DND-41 (cell line): ENCODE data around the gene LMF1.

Experiments used
- ATAC-seq: fragments of 200-7000 bp; cut with Tn5 transposase; 3 replicates; pipeline ENCODE4 v1.9.1; 2021; ENCODE audit warnings: low read depth; ENCODE audit not compliant: insufficient read depth
- DNase-seq: peaks from one replicate; pipeline ENCODE4 v3.0.0-alpha.2; 2020
- H2AFZ ChIP-seq: 2 replicates; pipeline ENCODE4 v1.6.0; 2012; ENCODE audit warnings: low read depth, low read length
- H3K27ac ChIP-seq: 2 replicates; pipeline ENCODE4 v1.5.1; 2012; ENCODE audit warnings: low read length, inconsistent platforms
- H3K27me3 ChIP-seq: fragments of 200-600 bp; sonication (generic); 2 replicates; pipeline ENCODE4 v1.6.0; 2012; ENCODE audit warnings: low read length, mild to moderate bottlenecking, inconsistent platforms; ENCODE audit not compliant: insufficient read depth, poor library complexity
- H3K36me3 ChIP-seq: 2 replicates; pipeline ENCODE4 v1.5.1; 2012; ENCODE audit warnings: low read length, inconsistent platforms; ENCODE audit not compliant: insufficient read depth
- H3K4me1 ChIP-seq: 2 replicates; pipeline ENCODE4 v1.5.1; 2012; ENCODE audit warnings: mild to moderate bottlenecking, low read length; ENCODE audit not compliant: insufficient read depth
- H3K4me2 ChIP-seq: 2 replicates; pipeline ENCODE4 v1.6.0; 2012; ENCODE audit warnings: mild to moderate bottlenecking, moderate library complexity, low read length, inconsistent platforms; ENCODE audit not compliant: insufficient read depth
- H3K4me3 ChIP-seq, 2 experiments: fragments of 200-600 bp in 1 of 2; shearing (Covaris generic) in 1 of 2; 2 replicates each; pipeline ENCODE4 v1.5.1; 2012 to 2016; ENCODE audit warnings: inconsistent platforms in 2 of 2, low read length in 2 of 2, mild to moderate bottlenecking in 2 of 2, low read depth in 1 of 2, moderate library complexity in 1 of 2
- H3K79me2 ChIP-seq: 2 replicates; pipeline ENCODE4 v1.6.0; 2012; ENCODE audit warnings: low read length, inconsistent platforms; ENCODE audit not compliant: insufficient read depth
- H3K9ac ChIP-seq: 2 replicates; pipeline ENCODE4 v1.6.0; 2012; ENCODE audit warnings: low read depth, mild to moderate bottlenecking, inconsistent platforms, low read length, moderate library complexity
- H3K9me3 ChIP-seq: 2 replicates; pipeline ENCODE4 v1.5.1; 2012; ENCODE audit warnings: low read length, moderate library complexity, mild to moderate bottlenecking, inconsistent platforms; ENCODE audit not compliant: insufficient read depth, severe bottlenecking
- H4K20me1 ChIP-seq: 2 replicates; pipeline ENCODE4 v1.6.0; 2012; ENCODE audit warnings: low read length; ENCODE audit not compliant: insufficient read depth
- CTCF ChIP-seq: IDR thresholded peaks from 2 replicates; pipeline ENCODE4 v1.5.1; 2012; ENCODE audit warnings: borderline replicate concordance, low read length, moderate library complexity, mild to moderate bottlenecking; ENCODE audit not compliant: poor library complexity, severe bottlenecking; ENCODE audit errors: extremely low read depth
- EZH2 ChIP-seq: IDR thresholded peaks from 3 replicates; pipeline ENCODE4 v1.6.1; 2012; ENCODE audit warnings: borderline replicate concordance, low read depth, mild to moderate bottlenecking, moderate library complexity, low read length, inconsistent platforms; ENCODE audit not compliant: severe bottlenecking

Gene LMF1

DNA sequence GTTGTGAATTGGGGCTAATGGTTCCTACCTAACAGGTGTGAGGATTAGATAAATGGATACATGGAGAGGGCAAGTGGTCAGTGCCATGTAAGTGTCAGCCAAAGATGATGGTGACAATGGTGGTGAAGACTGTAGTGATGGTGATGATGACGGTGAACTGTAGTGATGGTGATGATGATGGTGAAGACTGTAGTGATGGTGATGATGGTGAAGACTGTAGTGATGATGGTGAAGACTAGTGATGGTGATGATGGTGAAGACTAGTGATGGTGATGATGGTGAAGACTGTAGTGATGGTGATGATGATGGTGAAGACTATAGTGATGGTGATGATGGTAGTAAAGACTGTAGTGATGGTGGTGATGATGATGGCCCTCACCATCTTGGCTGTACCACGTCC, 152.2 kb downstream of the LMF1 start:
- H3K36me3 ChIP-seq, result no peaks in the 10 kb centered on the region
- no peak overlapping the region for H2AFZ ChIP-seq
- H3K4me2 ChIP-seq, result no peak overlapping the region
- TF ChIP-seq CTCF (no peak), EZH2 (no peak)
- H3K27ac ChIP-seq, result no peak overlapping the region
- H3K9me3 ChIP-seq, result no peaks in the 10 kb centered on the region
- ATAC-seq, result no peak
- H4K20me1 ChIP-seq, result no peaks in the 10 kb centered on the region
- no peak overlapping the region for H3K4me3 ChIP-seq
- H3K79me2 ChIP-seq, result no peaks in the 10 kb centered on the region
- no peaks in the 10 kb centered on the region for H3K4me1 ChIP-seq
- no peaks in the 10 kb centered on the region for H3K27me3 ChIP-seq
- no peak overlapping the region for H3K9ac ChIP-seq
- DNase-seq, result no peak

- Histone ChIP-seq H3K36me3 (no peaks in the 10 kb centered on the region), H3K79me2 (no peaks in the 10 kb centered on the region), H3K4me2 (no peak overlapping the region), H2AFZ (no peak overlapping the region), H3K9me3 (no peaks in the 10 kb centered on the region), H3K4me1 (no peaks in the 10 kb centered on the region), H4K20me1 (no peaks in the 10 kb centered on the region), H3K4me3 (no peak overlapping the region), H3K27ac (no peak overlapping the region), H3K27me3 (no peaks in the 10 kb centered on the region), H3K9ac (no peak overlapping the region)
- no peak for DNase-seq
- TF ChIP-seq CTCF (no peak), EZH2 (no peak)
- no peak for ATAC-seq
Measured at GRCh38 chr16:818132-818531, 152.7 kb downstream of the LMF1 start.

- ATAC-seq, result no peak
- Histone ChIP-seq H2AFZ (no peak overlapping the region), H3K4me3 (no peak overlapping the region), H3K9me3 (no peaks in the 10 kb centered on the region), H3K4me1 (no peaks in the 10 kb centered on the region), H3K36me3 (no peaks in the 10 kb centered on the region), H3K4me2 (no peak overlapping the region), H3K27me3 (no peaks in the 10 kb centered on the region), H4K20me1 (no peaks in the 10 kb centered on the region), H3K9ac (no peak overlapping the region), H3K27ac (no peak overlapping the region), H3K79me2 (no peaks in the 10 kb centered on the region)
- TF ChIP-seq EZH2 (no peak), CTCF (no peak)
- no peak for DNase-seq
Measured at GRCh38 chr16:817001-817906, 153.5 kb downstream of the LMF1 start.
